HG02943 (cell line): ENCODE results near the gene CALHM5.
A peak's percentile ranks its signal among the peaks of the same experiment; 100 is the strongest.

Source experiments
- ATAC-seq: cut with Tn5 transposase; IDR thresholded peaks from one replicate; pipeline ENCODE4 v1.9.1; 2021; ENCODE audit warnings: mild to moderate bottlenecking, low read depth, moderate library complexity; ENCODE audit not compliant: unreplicated experiment

Gene CALHM5

GRCh38 chr6:116507324-116507723 lies 4.1 kb upstream of the CALHM5 start:
- ATAC-seq, result no peak

GRCh38 chr6:116508527-116508926 lies 2.9 kb upstream of the CALHM5 start:
- ATAC-seq, result no peak

GRCh38 chr6:116512111-116512559 lies 696 bp downstream of the CALHM5 start:
- ATAC-seq, result peak; percentile 81

GRCh38 chr6:116512734-116513133 lies 1.3 kb downstream of the CALHM5 start:
- ATAC-seq, result no peak

- ATAC-seq, result no peak
Observed at GRCh38 chr6:116513224-116513875, 1.9 kb downstream of the CALHM5 start.

GRCh38 chr6:116514111-116514510 lies 2.7 kb downstream of the CALHM5 start:
- no peak for ATAC-seq

GRCh38 chr6:116515141-116515540 lies 3.7 kb downstream of the CALHM5 start:
- no peak for ATAC-seq

GRCh38 chr6:116518621-116519368 lies 7.4 kb downstream of the CALHM5 start:
- ATAC-seq, result no peak

GRCh38 chr6:116522896-116523295 lies 11.5 kb downstream of the CALHM5 start:
- no peak for ATAC-seq

- no peak for ATAC-seq
Observed at GRCh38 chr6:116524236-116524635, 12.8 kb downstream of the CALHM5 start.

- no peak for ATAC-seq
Observed at GRCh38 chr6:116528133-116528532, 16.7 kb downstream of the CALHM5 start.

- ATAC-seq, result no peak
Observed at GRCh38 chr6:116528780-116529179, 17.3 kb downstream of the CALHM5 start.

GRCh38 chr6:116529466-116530290 lies 18.2 kb downstream of the CALHM5 start:
- ATAC-seq, result no peak

- no peak for ATAC-seq
Observed at GRCh38 chr6:116530436-116530835, 19.0 kb downstream of the CALHM5 start.

GRCh38 chr6:116531675-116532570 lies 20.5 kb downstream of the CALHM5 start:
- ATAC-seq, result peak; percentile 76

GRCh38 chr6:116533233-116533957 lies 22.0 kb downstream of the CALHM5 start:
- ATAC-seq, result no peak

GRCh38 chr6:116535109-116535508 lies 23.7 kb downstream of the CALHM5 start:
- no peak for ATAC-seq

GRCh38 chr6:116536216-116536621 lies 24.8 kb downstream of the CALHM5 start:
- no peak for ATAC-seq

- ATAC-seq, result no peak
Observed at GRCh38 chr6:116542426-116542825, 31.0 kb downstream of the CALHM5 start.

GRCh38 chr6:116543149-116543548 lies 31.7 kb downstream of the CALHM5 start:
- no peak for ATAC-seq
